Heart left ventricle (tissue), 16 donors: Measurements from ENCODE around the gene ALDH1L1. TPM values are rescaled to one million over a fixed set of nuclear protein-coding genes. Genes with fewer than 3 reads are reported as not detected.

Source experiments
- ATAC-seq, 4 donors: fragments of 200-7000 bp; cut with Tn5 transposase; one replicate each; pipeline ENCODE4 v1.9.1; 2020 to 2022; ENCODE audit warnings: moderate library complexity in 4 of 4, mild to moderate bottlenecking in 3 of 4, moderate number of reproducible peaks in 1 of 4
- DNase-seq, 5 donors: peaks; one replicate each; pipeline ENCODE4 v3.0.0-alpha.2; 2020
- H3K27ac ChIP-seq, 12 donors: fragments of 200-600 bp; sonication (generic) in 4 of 12; one replicate each; pipeline versions ENCODE4 v1.5.0 to v1.8.0; 2016 to 2022; ENCODE audit warnings: mild to moderate bottlenecking in 2 of 12
- H3K27me3 ChIP-seq, 9 donors: fragments of 200-600 bp; sonication (generic) in 2 of 9; one replicate each; pipeline versions ENCODE4 v1.5.1 to v1.8.0; 2016 to 2022; ENCODE audit warnings: mild to moderate bottlenecking in 3 of 9
- H3K36me3 ChIP-seq, 9 donors: fragments of 200-600 bp; sonication (generic) in 2 of 9; one replicate each; pipeline versions ENCODE4 v1.5.0 to v1.8.0; 2018 to 2022; ENCODE audit warnings: mild to moderate bottlenecking in 2 of 9
- H3K4me1 ChIP-seq, 12 donors: fragments of 200-600 bp; sonication (generic) in 4 of 12; one replicate each; pipeline versions ENCODE4 v1.5.0 to v1.8.0; 2016 to 2022; ENCODE audit warnings: mild to moderate bottlenecking in 3 of 12
- H3K4me3 ChIP-seq, 12 donors: fragments of 200-600 bp; sonication (generic) in 4 of 12; one replicate each; pipeline versions ENCODE4 v1.5.0 to v1.8.0; 2017 to 2022; ENCODE audit warnings: mild to moderate bottlenecking in 9 of 12, moderate library complexity in 4 of 12
- H3K9me3 ChIP-seq, 12 donors: fragments of 200-600 bp; sonication (generic) in 4 of 12; one replicate each; pipeline versions ENCODE4 v1.5.0 to v1.8.0; 2016 to 2022; ENCODE audit warnings: mild to moderate bottlenecking in 1 of 12
- CTCF ChIP-seq, 12 donors: fragments of 200-600 bp; sonication (generic) in 4 of 12; IDR thresholded peaks; one replicate each; pipeline versions ENCODE4 v1.5.0 to v1.8.0; 2018 to 2022; ENCODE audit warnings: antibody characterized with exemption in 12 of 12, mild to moderate bottlenecking in 5 of 12
- POLR2A ChIP-seq, 2 donors: fragments of 450-650 bp; IDR thresholded peaks; one replicate each; pipeline ENCODE4 v1.6.1; 2017; ENCODE audit warnings: antibody characterized with exemption in 2 of 2, mild to moderate bottlenecking in 2 of 2, moderate library complexity in 2 of 2
- WGBS, 4 donors: extraction: QIAGEN DNeasy Blood & Tissue Kit in 2 of 4; methylation state at CpG; one replicate each; pipeline versions ENCODE4 v1.1.5 to v1.1.7; 2013 to 2018; 5-methylcytosine and 5-hydroxymethylcytosine counted together
- intact Hi-C, 10 donors: fragments of 100-400 bp; cut with DNase I; formaldehyde crosslinking; loops; one replicate each; pipeline versions ENCODE4 v1.11.1 to v1.14.2; 2022
- polyA plus RNA-seq, 2 donors: library from polyadenylated mRNA; stranded (reverse); fragments of 200-250 nt; gene quantifications; one replicate each; pipeline ENCODE4 v1.2.3, GENCODE V29; 2013
- total RNA-seq, 9 donors: library from RNA; depleted of rRNA in 2 of 9; stranded (reverse); fragments of >200 nt in 2 of 9; fragmentation: NEBNext Ultra II Directional in 3 of 9; extraction: Animal tissue kit (Norgen Biotek cat#: 25700) in 3 of 9; gene quantifications; one replicate each; pipeline versions ENCODE4 v1.1.0 to v1.2.4, GENCODE V29; 2016 to 2023
- donor health status: ischemic (EF 13 %, LVEDD 7.1; RV severe dilation, severe dysfunction).
- donor health status: healthy with polysubstance abuse.
- donor health status: DM: no; HTN: yes; CAD: no.
- donor health status: DM: no; HTN: no; CAD: no.
- donor health status: ischemic (EF 25% LVEDD 6.9; RV normal size, moderate dysfunction).
- donor health status: ischemic (EF 25% LVEDD 5.7; RV mildly dilated, moderate dysfunction).
- donor health status: healthy.
- donor health status: DM: yes; HTN: yes; CAD: no.
- donor health status: ischemic (EF 35%, LVEDD 5.7; RV mildly dilated, moderate dysfunction).
- donor health status: nonischemic (EF 11% LVEDD 7.7; RV severe dilation, severe dysfunction).
- donor health status: DM: yes; HTN: yes; CAD: no.
- donor health status: PGD.
- donor health status: ischemic (EF 29% LVEDD 5.4; RV normal size, mild dysfunction).
- donor health status: nonischemic (EF 23%, LVEDD 6.1; RV moderate dilation, normal function).

The ALDH1L1 gene
- total and polyA plus RNA-seq, 11 donors, result 13.4 to 74.1 (median 29.0) TPM

GRCh38 chr3:126128504-126129397 lies 51.6 kb downstream of the ALDH1L1 start:
- 85 to 99% (median 91%) methylated on average over 7 to 13 of the region's 13 CpGs for WGBS, 4 donors
- H3K4me1 ChIP-seq, result no peaks in the 10 kb centered on the region
- no peak for TF ChIP-seq POLR2A (IDR thresholded peaks at IDR 0.05)
- TF ChIP-seq CTCF (IDR thresholded peaks at IDR 0.05), result no peak
- H3K27ac ChIP-seq, result no peak overlapping the region
- no peaks in the 10 kb centered on the region for H3K27me3 ChIP-seq
- intact Hi-C loops, result no loop called here
- ATAC-seq, result no peak
- H3K9me3 ChIP-seq, result no peaks in the 10 kb centered on the region
- peaks cover 0 to 5% (median 0%) of the 10 kb centered on the region in 9 donors for H3K36me3 ChIP-seq
- H3K4me3 ChIP-seq, result no peak overlapping the region
- peak in 2 of 5 donors; percentile 16 to 33 for DNase-seq

GRCh38 chr3:126127904-126128303 lies 52.5 kb downstream of the ALDH1L1 start:
- no peak overlapping the region for H3K27ac ChIP-seq
- TF ChIP-seq POLR2A (IDR thresholded peaks at IDR 0.05) (no peak), CTCF (IDR thresholded peaks at IDR 0.05) (no peak)
- H3K4me1 ChIP-seq, result no peaks in the 10 kb centered on the region
- no peak overlapping the region for H3K4me3 ChIP-seq
- no peak for ATAC-seq
- intact Hi-C loops, result no loop called here
- H3K27me3 ChIP-seq, result no peaks in the 10 kb centered on the region
- no peak for DNase-seq
- H3K36me3 ChIP-seq, result peaks cover 0 to 5% (median 0%) of the 10 kb centered on the region in 9 donors
- H3K9me3 ChIP-seq, result no peaks in the 10 kb centered on the region
- 89 to 92% (median 90%) methylated on average over 7 of the region's 7 CpGs for WGBS, 4 donors

- intact Hi-C loops, result no loop called here
These were observed 52.9 kb downstream of the ALDH1L1 start for GRCh38 chr3:126127452-126127851.

More at GRCh38 chr3:126127452-126127851, 52.9 kb downstream of the ALDH1L1 start:
- Histone ChIP-seq H3K36me3 (peaks cover 0 to 5% (median 0%) of the 10 kb centered on the region in 9 donors), H3K4me3 (no peak overlapping the region), H3K4me1 (no peaks in the 10 kb centered on the region), H3K27ac (no peak overlapping the region), H3K9me3 (no peaks in the 10 kb centered on the region), H3K27me3 (no peaks in the 10 kb centered on the region)
- 82 to 90% (median 86%) methylated on average over 8 to 10 of the region's 10 CpGs for WGBS, 4 donors
- TF ChIP-seq POLR2A (IDR thresholded peaks at IDR 0.05), result no peak
- TF ChIP-seq CTCF (IDR thresholded peaks at IDR 0.05), result no peak
- ATAC-seq (no peak), DNase-seq (peak in 2 of 5 donors; percentile 11 to 38)
